Heart right ventricle (tissue), 16 donors: ENCODE data around the gene CCDC92B. TPM values are rescaled to one million over a fixed set of nuclear protein-coding genes. Genes with fewer than 3 reads are reported as not detected.
A peak's percentile ranks its signal among the peaks of the same experiment; 100 is the strongest.

Experiments
- ATAC-seq, 8 donors: fragments of 200-7000 bp; cut with Tn5 transposase; one replicate each; pipeline ENCODE4 v1.9.1; 2020; ENCODE audit warnings: mild to moderate bottlenecking in 8 of 8, moderate library complexity in 8 of 8, moderate number of reproducible peaks in 1 of 8
- DNase-seq, 2 donors: peaks; one replicate each; pipeline ENCODE4 v3.0.0-alpha.2; 2020
- H3K27ac ChIP-seq, 10 donors: fragments of 200-600 bp; sonication (generic) in 2 of 10; one replicate each; pipeline versions ENCODE4 v1.5.0 to v1.8.0; 2020 to 2022; ENCODE audit warnings: mild to moderate bottlenecking in 3 of 10
- H3K27me3 ChIP-seq, 7 donors: fragments of 200-600 bp; one replicate each; pipeline ENCODE4 v1.8.0; 2021 to 2022; ENCODE audit warnings: mild to moderate bottlenecking in 2 of 7
- H3K36me3 ChIP-seq, 9 donors: fragments of 200-600 bp; sonication (generic) in 1 of 9; one replicate each; pipeline versions ENCODE4 v1.5.0 to v1.8.0; 2020 to 2022; ENCODE audit warnings: mild to moderate bottlenecking in 2 of 9
- H3K4me1 ChIP-seq, 9 donors: fragments of 200-600 bp; sonication (generic) in 1 of 9; one replicate each; pipeline versions ENCODE4 v1.5.0 to v1.8.0; 2020 to 2022; ENCODE audit warnings: mild to moderate bottlenecking in 4 of 9
- H3K4me3 ChIP-seq, 10 donors: fragments of 200-600 bp; sonication (generic) in 2 of 10; one replicate each; pipeline versions ENCODE4 v1.5.0 to v1.8.0; 2020 to 2022; ENCODE audit warnings: mild to moderate bottlenecking in 7 of 10, moderate library complexity in 2 of 10
- H3K9me3 ChIP-seq, 11 donors: fragments of 200-600 bp in 10 of 11; sonication (generic) in 2 of 11; one replicate each; pipeline versions ENCODE4 v1.5.0 to v1.8.0; 2013 to 2022; ENCODE audit warnings: mild to moderate bottlenecking in 2 of 11, control low read depth in 1 of 11, moderate library complexity in 1 of 11
- CTCF ChIP-seq, 9 donors: fragments of 200-600 bp; sonication (generic) in 2 of 9; IDR thresholded peaks; one replicate each; pipeline versions ENCODE4 v1.5.0 to v1.8.0; 2021 to 2022; ENCODE audit warnings: antibody characterized with exemption in 9 of 9, mild to moderate bottlenecking in 5 of 9, moderate library complexity in 1 of 9
- WGBS, 2 donors: extraction: QIAGEN DNeasy Blood & Tissue Kit; methylation state at CpG; one replicate each; pipeline ENCODE4 v1.1.7; 2013; ENCODE audit warnings: inconsistent platforms in 1 of 2; 5-methylcytosine and 5-hydroxymethylcytosine counted together
- intact Hi-C, 10 donors: fragments of 100-400 bp; cut with DNase I; formaldehyde crosslinking; loops; one replicate each; pipeline versions ENCODE4 v1.11.1 to v1.14.2; 2022
- polyA plus RNA-seq, 2 donors: library from polyadenylated mRNA; stranded (reverse); fragments of 200-250 nt; gene quantifications; one replicate each; pipeline ENCODE4 v1.2.3, GENCODE V29; 2013
- total RNA-seq, 10 donors: library from RNA; stranded (reverse); fragmentation: NEBNext Ultra II Directional in 3 of 10; extraction: Animal tissue kit (Norgen Biotek cat#: 25700) in 3 of 10; gene quantifications; one replicate each; pipeline versions ENCODE4 v1.2.1 to v1.2.4, GENCODE V29; 2021 to 2023
- donor health status: Arrhythmogenic right ventricular cardiomyopathy.
- donor health status: ischemic (EF 13 %, LVEDD 7.1; RV severe dilation, severe dysfunction).
- donor health status: healthy with polysubstance abuse.
- donor health status: DM: no; HTN: yes; CAD: no.
- donor health status: DM: no; HTN: no; CAD: no.
- donor health status: ischemic (EF 25% LVEDD 6.9; RV normal size, moderate dysfunction).
- donor health status: ischemic (EF 25% LVEDD 5.7; RV mildly dilated, moderate dysfunction).
- donor health status: healthy.
- donor health status: DM: yes; HTN: yes; CAD: no.
- donor health status: Ischemic cardiomyopathy.
- donor health status: ischemic (EF 35%, LVEDD 5.7; RV mildly dilated, moderate dysfunction).
- donor health status: nonischemic (EF 11% LVEDD 7.7; RV severe dilation, severe dysfunction).
- donor health status: DM: yes; HTN: yes; CAD: no.
- donor health status: PGD.
- donor health status: ischemic (EF 29% LVEDD 5.4; RV normal size, mild dysfunction).
- donor health status: nonischemic (EF 23%, LVEDD 6.1; RV moderate dilation, normal function).

CCDC92B gene
- total and polyA plus RNA-seq, 12 donors, result 0.06 to 0.44 (median 0.19) TPM

- H3K27ac ChIP-seq, result peak overlapping the region; percentile 78 to 99 (median 92)
- DNase-seq (no peak), ATAC-seq (peak in 7 of 8 donors; percentile 1 to 12 (median 4))
- peak overlapping the region; percentile 80 to 99 (median 93) for H3K4me3 ChIP-seq
- intact Hi-C loops, result no loop called here
- WGBS, 2 donors, result 43 to 44% methylated on average over 36 of the region's 36 CpGs
- TF ChIP-seq CTCF (IDR thresholded peaks at IDR 0.05), result no peak
- H3K27me3 ChIP-seq, result no peaks in the 10 kb centered on the region
- H3K36me3 ChIP-seq, result peaks cover 0 to 5% (median 0%) of the 10 kb centered on the region in 9 donors
- peaks cover 19 to 57% (median 48%) of the 10 kb centered on the region in 9 donors for H3K4me1 ChIP-seq
- H3K9me3 ChIP-seq, result no peaks in the 10 kb centered on the region
Observed at GRCh38 chr17:2712300-2713043, 37.0 kb downstream of the CCDC92B start.

- peaks cover 0 to 5% (median 0%) of the 10 kb centered on the region in 9 donors for H3K36me3 ChIP-seq
- no peaks in the 10 kb centered on the region for H3K27me3 ChIP-seq
- peaks cover 19 to 60% (median 48%) of the 10 kb centered on the region in 9 donors for H3K4me1 ChIP-seq
- intact Hi-C loops, result no loop called here
- WGBS, 2 donors, result 1 to 2% methylated on average over 72 to 76 of the region's 76 CpGs
- peak; percentile 97 to 98 for DNase-seq
- ATAC-seq, result peak; percentile 82 to 90 (median 84)
- TF ChIP-seq CTCF (IDR thresholded peaks at IDR 0.05), result no peak
- no peaks in the 10 kb centered on the region for H3K9me3 ChIP-seq
- H3K27ac ChIP-seq, result peak within 1 kb of the TSS; percentile 78 to 99 (median 92)
- H3K4me3 ChIP-seq, result peak within 1 kb of the TSS; percentile 80 to 99 (median 93)
Observed at GRCh38 chr17:2711608-2712299, 37.7 kb downstream of the CCDC92B start, which contains the start of gene CLUH. TSS of gene CLUH (minus strand) at chr17:2711764. CDS start at chr17:2711661, 103 bp downstream.

DNA sequence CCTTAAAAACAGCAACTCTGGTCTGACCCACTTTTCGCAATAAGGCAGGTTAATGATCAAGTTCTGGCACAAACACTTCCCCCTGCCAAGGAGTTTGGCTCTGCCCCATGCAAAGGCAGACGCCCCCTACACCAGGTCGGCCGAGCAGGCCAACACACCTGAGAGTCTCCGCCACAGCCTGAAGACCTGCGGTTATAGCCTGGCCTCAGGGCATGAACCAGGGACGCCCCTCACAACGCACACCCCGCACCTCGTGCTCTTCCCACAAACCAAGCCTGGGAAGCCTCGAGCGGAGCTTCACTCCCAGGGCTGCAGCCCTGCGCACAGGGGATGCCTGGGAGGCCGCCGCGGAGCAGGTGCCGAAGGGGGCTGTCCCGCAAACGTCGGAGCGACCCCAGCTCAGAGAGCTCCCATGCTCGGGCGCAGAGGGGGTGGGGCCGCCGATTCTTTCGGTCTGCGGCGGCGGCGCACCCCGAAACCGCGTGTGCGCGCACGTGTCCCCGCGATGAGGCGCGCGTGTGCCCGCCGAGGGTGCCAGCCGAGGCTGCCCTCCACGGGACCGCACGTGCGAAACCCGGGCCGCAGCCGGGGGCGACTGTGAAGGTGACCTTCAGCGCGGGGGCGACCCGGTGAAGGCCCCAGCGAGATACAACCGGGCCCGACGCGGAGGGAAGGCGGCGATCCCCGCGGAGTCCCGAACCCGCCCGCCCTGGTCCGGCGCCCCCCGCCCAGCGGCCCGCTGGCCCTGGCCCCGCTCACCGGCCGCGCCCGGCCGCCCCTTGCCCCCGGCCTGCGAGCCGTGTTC lies 38.4 kb downstream of the CCDC92B start:
- intact Hi-C loops, result no loop called here
- H3K4me3 ChIP-seq, result peak overlapping the region; percentile 80 to 99 (median 93)
- no peak for TF ChIP-seq CTCF (IDR thresholded peaks at IDR 0.05)
- peak overlapping the region; percentile 78 to 99 (median 92) for H3K27ac ChIP-seq
- peaks cover 19 to 68% (median 49%) of the 10 kb centered on the region in 9 donors for H3K4me1 ChIP-seq
- H3K36me3 ChIP-seq, result peaks cover 0 to 1% (median 0%) of the 10 kb centered on the region in 9 donors
- 1% methylated on average over 76 to 81 of the region's 82 CpGs for WGBS, 2 donors
- DNase-seq (no peak), ATAC-seq (no peak)
- no peaks in the 10 kb centered on the region for H3K27me3 ChIP-seq
- H3K9me3 ChIP-seq, result no peaks in the 10 kb centered on the region
